GM06990 (cell line): ENCODE measurements around the gene MYT1.

ENCODE experiments used
- DNase-seq: peaks from one replicate; pipeline ENCODE4 v3.0.0-alpha.2; 2011; ENCODE audit not compliant: insufficient read length; ENCODE audit errors: extremely low read depth
- H3K27me3 ChIP-seq: replicated peaks from 2 replicates; pipeline ENCODE4 v1.6.0; 2011; ENCODE audit warnings: low read length; ENCODE audit not compliant: control insufficient read depth, insufficient read depth
- H3K36me3 ChIP-seq: 2 replicates; pipeline ENCODE4 v1.5.1; 2011; ENCODE audit warnings: low read length; ENCODE audit not compliant: control insufficient read depth, insufficient read depth
- H3K4me3 ChIP-seq: replicated peaks from 2 replicates; pipeline ENCODE4 v1.5.1; 2011; ENCODE audit warnings: low read depth, mild to moderate bottlenecking, control low read depth, low read length
- TF ChIP-seq, protein P1 (sequence below): IDR thresholded peaks from 2 replicates; pipeline ENCODE4 v1.5.1; 2011; ENCODE audit warnings: low read length, control low read depth, mild to moderate bottlenecking, inconsistent platforms; ENCODE audit not compliant: insufficient read depth, poor library complexity, severe bottlenecking

MYT1 gene

DNA sequence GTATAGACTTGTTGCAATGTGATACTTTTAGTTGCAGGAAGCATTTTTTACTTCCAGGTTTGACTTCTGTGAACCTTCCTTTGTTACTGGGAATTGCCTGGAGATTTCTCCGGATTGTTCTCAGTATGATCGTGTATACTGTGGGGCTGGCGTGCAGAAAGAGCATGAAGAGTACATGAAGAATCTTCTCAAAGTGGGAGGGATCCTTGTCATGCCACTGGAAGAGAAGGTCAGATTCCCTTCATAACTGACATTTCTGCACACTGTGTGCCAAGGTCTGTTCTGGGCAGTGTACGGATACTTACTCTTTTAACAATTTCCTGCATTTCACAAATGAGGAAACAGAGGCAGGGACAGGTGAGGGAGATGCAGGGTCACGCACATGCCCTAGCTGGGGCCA is 100.9 kb downstream of the MYT1 start:
- Histone ChIP-seq H3K36me3 (peaks cover 2% of the 10 kb centered on the region), H3K4me3 (no peak overlapping the region), H3K27me3 (no peaks in the 10 kb centered on the region)
- no peak for DNase-seq
- TF ChIP-seq, protein P1, sequence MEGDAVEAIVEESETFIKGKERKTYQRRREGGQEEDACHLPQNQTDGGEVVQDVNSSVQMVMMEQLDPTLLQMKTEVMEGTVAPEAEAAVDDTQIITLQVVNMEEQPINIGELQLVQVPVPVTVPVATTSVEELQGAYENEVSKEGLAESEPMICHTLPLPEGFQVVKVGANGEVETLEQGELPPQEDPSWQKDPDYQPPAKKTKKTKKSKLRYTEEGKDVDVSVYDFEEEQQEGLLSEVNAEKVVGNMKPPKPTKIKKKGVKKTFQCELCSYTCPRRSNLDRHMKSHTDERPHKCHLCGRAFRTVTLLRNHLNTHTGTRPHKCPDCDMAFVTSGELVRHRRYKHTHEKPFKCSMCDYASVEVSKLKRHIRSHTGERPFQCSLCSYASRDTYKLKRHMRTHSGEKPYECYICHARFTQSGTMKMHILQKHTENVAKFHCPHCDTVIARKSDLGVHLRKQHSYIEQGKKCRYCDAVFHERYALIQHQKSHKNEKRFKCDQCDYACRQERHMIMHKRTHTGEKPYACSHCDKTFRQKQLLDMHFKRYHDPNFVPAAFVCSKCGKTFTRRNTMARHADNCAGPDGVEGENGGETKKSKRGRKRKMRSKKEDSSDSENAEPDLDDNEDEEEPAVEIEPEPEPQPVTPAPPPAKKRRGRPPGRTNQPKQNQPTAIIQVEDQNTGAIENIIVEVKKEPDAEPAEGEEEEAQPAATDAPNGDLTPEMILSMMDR, result no peak

DNA sequence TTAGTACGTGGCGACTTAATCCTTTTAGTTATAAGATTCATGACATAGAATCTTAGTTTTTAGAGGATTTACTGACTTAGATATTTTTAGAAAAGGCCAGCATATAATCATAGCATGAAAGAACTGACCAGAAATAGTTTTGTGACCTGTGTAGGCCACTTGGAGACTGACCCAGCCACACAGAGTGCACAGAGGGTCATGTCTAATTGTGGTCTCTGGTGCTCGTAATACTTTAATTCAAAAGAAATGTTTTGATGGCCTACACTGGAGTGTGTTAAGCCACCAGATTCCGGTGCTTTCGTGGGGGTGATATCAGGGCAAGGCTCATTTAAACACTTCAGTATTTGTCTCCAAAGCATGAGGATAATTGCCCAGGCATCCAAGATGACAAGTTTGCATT is 102.7 kb downstream of the MYT1 start:
- H3K27me3 ChIP-seq, result no peaks in the 10 kb centered on the region
- DNase-seq, result no peak
- H3K36me3 ChIP-seq, result peaks cover 2% of the 10 kb centered on the region
- TF ChIP-seq, protein P1, result no peak
- no peak overlapping the region for H3K4me3 ChIP-seq

DNA sequence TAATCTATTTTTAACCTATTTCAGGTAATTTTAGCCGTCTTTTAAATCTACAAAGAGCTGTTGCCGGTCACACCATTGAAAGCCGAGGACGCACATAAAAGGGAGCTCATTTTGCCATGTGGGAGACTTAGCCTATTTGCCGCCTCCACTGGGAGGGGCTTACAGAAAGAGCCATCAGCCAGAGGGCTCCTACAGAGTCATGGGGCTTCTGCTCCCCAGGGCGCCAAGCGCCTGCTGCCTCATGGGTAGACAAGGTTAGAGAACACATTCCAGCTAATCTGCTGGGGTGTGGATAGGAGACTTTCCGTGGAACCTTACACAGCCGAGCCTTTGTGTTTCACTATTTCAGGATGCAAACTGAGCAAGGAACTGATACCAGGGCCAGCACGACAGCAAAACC is 103.9 kb downstream of the MYT1 start:
- DNase-seq, result no peak
- H3K36me3 ChIP-seq, result peaks cover 2% of the 10 kb centered on the region
- TF ChIP-seq, protein P1, result no peak
- H3K27me3 ChIP-seq, result no peaks in the 10 kb centered on the region
- H3K4me3 ChIP-seq, result no peak overlapping the region

DNA sequence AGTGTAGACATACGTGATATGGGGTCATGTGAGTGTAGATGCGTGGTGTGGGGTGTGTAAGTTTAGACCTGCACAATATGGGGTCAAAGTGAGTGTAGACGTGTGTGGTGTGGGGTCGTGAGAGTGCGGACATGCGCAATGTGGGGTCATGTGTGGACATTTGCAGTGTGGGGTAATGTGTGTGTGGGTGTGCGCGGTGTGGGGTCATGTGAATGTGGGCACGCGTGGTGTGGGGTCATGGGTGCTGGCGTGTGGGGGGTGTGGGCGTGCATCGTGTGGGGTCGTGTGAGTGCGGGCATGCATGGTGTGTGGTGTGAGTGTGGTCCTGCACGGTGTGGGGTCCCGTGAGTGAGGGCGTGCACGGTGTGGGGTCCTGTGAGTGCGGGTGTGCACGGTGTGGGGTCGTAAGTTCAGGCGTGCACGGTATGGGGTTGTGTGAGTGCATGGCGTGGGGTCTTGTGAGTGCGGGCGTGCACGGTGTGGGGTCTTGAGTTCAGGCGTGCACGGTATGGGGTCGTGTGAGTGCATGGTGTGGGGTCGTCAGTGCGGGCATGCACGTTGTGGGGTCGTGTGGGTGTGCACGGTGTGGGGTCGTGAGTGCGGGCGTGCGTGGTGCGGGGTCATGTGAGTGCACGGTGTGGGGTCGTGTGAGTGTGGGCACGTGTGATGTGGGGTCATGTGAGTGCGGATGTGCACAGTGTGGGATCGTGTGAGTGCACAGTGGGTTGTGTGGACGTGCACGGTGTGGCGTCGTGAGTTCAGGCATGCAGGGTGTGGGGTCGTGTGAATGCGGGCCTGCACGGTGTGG is 105.6 kb downstream of the MYT1 start:
- Histone ChIP-seq H3K27me3 (no peaks in the 10 kb centered on the region), H3K36me3 (peaks cover 3% of the 10 kb centered on the region), H3K4me3 (no peak overlapping the region)
- TF ChIP-seq, protein P1, result no peak
- DNase-seq, result no peak

DNA sequence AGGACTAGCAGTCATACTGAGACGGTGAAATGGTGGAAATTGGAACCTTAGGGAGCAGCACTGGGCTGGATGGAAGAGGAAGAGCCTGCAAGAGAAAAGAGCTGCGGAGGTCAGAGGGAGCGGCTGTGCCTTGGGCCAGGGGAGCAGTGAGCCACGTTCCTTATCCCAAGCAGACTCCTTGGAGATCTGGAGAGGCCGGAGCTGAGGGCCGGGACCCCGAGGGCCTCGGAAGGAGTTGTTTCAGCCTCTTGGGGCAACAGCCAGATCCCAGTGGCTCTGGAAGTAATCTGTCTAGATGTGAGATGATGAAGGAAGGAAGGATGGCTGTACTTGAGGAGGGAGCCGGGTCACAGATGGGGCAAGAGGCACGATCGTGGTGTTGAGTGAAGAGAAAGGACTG is 107.4 kb downstream of the MYT1 start:
- DNase-seq, result no peak

More for the DNA sequence above, 107.4 kb downstream of the MYT1 start:
- TF ChIP-seq, protein P1, result no peak
- Histone ChIP-seq H3K27me3 (no peaks in the 10 kb centered on the region), H3K36me3 (peaks cover 3% of the 10 kb centered on the region), H3K4me3 (no peak overlapping the region)
